GM19328 (cell line): Measurements from ENCODE around the gene MAFG.
A peak's percentile ranks its signal among the peaks of the same experiment; 100 is the strongest.

Experiments used
- ATAC-seq: cut with Tn5 transposase; IDR thresholded peaks from one replicate; pipeline ENCODE4 v1.9.1; 2021; ENCODE audit warnings: mild to moderate bottlenecking, moderate library complexity; ENCODE audit not compliant: unreplicated experiment

MAFG gene

GRCh38 chr17:81940538-81941483 is 13.3 kb upstream of the MAFG start:
- no peak for ATAC-seq

GRCh38 chr17:81939881-81940385 is 12.4 kb upstream of the MAFG start:
- no peak for ATAC-seq

- no peak for ATAC-seq
Measured at GRCh38 chr17:81939218-81939617, 11.7 kb upstream of the MAFG start.

GRCh38 chr17:81935709-81936084 is 8.2 kb upstream of the MAFG start:
- ATAC-seq: no peak

GRCh38 chr17:81934850-81935708 is 7.5 kb upstream of the MAFG start:
- ATAC-seq: no peak

- no peak for ATAC-seq
Measured at GRCh38 chr17:81934098-81934757, 6.7 kb upstream of the MAFG start.

- no peak for ATAC-seq
Measured at GRCh38 chr17:81933178-81933699, 5.7 kb upstream of the MAFG start.

- no peak for ATAC-seq
Measured at GRCh38 chr17:81932333-81932983, 4.9 kb upstream of the MAFG start.

- ATAC-seq: no peak
Measured at GRCh38 chr17:81931557-81932332, 4.2 kb upstream of the MAFG start.

GRCh38 chr17:81931189-81931556 is 3.6 kb upstream of the MAFG start:
- no peak for ATAC-seq

- no peak for ATAC-seq
Measured at GRCh38 chr17:81930142-81931125, 2.9 kb upstream of the MAFG start.

GRCh38 chr17:81929253-81930141 is 2.0 kb upstream of the MAFG start:
- no peak for ATAC-seq

GRCh38 chr17:81928544-81929252 is 1.2 kb upstream of the MAFG start:
- no peak for ATAC-seq

- ATAC-seq: peak; percentile 19
Measured at GRCh38 chr17:81927152-81927652, 333 bp downstream of the MAFG start.

GRCh38 chr17:81926451-81927151 is 934 bp downstream of the MAFG start:
- peak; percentile 14 for ATAC-seq

GRCh38 chr17:81925860-81926450 is 1.6 kb downstream of the MAFG start:
- no peak for ATAC-seq
